IPS-NIHi7 (cell line): ENCODE data around the gene TTC24.

Experiments used
- DNase-seq: peaks from one replicate; pipeline ENCODE4 v3.0.0; 2012; ENCODE audit warnings: mixed read lengths; ENCODE audit errors: extremely low spot score

The TTC24 gene

DNA sequence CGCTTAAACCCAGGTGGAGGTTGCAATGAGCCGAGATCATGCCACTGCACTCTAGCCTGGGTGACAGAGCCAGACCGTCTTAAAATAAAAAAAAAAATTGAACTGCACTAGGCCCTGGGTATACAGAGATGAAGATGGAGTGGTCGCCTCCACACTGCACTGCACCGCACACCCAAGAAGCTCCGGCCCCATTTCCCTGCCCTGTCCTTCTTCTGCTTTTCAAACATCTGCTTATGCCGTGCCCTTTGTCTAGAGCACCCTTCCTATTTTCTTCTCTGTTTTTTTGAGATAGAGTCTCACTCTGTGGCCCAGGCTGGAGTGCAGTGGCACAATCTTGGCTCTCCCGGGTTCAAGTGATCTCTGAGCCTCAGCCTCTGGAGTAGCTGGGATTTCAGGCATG is 24.6 kb upstream of the TTC24 start:
- no peak for DNase-seq

DNA sequence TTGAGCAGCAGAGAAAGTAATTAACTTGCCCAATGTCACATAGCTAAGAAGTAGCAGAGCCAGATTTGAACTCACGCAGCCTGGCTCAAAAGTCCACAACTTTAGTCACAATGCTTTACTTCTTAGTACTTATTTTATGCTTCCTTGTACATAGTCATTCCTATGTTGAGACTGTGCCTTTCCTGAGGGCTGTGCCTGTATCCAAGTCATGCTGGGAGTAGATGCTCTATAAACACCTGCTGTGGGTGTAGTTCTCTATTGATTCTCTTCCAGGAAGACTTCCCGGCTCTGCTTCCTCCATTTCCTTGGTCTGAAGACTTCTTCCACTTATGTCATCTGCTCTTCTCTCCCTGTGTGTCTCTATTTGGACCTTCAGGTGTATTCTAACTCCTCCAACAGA is 23.8 kb upstream of the TTC24 start:
- DNase-seq, result no peak

DNA sequence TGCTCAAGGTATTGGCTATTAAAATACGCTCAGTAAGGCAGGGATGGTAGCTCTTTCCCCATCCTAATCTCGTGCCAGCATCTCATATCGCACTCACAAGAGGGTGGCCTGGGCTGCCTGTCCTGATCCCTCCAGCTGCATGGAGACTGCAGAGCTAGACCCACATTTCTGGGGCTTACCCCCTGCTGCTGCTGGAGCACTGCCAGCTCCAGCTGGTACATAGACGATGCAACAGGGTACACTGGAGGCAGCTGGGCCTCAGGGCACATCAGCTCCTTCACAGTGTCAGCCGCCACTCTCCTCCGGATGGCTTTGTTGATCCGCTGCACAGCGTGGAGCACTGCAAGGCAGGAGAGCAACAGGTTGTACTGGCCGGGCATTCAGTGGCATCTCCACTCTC is 23.2 kb upstream of the TTC24 start:
- no peak for DNase-seq

DNA sequence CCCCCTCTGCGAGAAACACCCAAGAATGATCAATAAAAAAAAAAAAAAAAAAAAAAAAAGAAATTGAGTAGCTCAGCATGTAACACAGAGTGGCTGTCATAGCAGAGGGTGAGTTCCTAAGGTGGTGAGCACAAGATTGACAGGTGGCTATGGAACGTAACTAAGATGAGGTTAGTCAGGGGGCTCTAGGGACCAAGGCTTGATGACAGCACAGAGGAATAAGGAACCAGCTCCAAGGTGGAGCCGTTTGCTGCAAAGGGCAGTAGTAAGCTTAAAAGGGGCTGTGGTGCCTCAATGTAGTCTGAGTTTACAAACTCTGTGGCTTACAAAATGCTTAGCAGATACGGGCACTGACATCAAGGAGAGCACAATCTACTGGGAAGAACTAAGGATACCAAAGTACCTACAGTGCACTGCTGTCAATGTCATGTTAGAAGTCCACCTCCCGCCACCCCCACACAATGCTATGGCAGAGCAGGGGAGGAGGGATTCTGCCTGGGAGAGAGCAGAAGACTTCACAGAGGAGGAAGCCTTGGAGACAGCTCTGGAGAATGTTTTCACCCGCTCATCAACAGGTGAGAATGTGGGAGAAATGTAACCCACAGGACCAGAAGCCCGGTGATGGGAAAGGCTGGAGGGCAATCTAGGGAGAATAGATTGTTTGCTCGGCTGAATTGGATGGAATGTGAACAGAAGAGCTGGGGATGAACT is 20.3 kb upstream of the TTC24 start:
- DNase-seq, result no peak

GRCh38 chr1:156559797-156560385 is 19.6 kb upstream of the TTC24 start:
- no peak for DNase-seq

DNA sequence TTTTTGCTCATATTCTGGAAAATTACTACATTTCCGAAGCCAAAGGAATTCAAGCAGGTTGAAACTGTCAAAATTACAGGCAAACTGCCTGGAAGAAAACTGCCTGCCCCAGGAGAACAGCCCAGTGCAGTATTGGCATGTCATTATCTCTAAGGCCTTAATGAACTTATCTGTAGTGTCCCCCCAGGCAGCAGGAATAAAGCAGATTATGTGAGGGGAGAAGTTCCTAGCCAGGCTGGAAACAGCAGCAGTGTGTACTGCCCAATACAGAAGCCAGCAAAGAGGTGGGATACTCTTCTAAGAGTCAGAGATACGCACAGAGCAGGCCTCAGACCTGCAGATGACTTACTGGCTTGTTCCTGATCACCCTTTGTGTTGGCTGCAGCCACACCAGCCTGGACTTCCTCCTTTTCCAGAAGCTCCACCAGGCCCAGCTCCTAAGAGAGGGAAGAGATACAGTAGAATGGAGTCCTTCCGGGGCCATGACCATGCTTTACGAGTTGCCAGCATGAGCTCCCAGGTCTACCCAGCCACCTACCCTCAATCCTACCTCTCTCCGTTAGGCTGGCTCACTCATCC is 18.8 kb upstream of the TTC24 start:
- no peak for DNase-seq

GRCh38 chr1:156565519-156565918 is 14.0 kb upstream of the TTC24 start:
- no peak for DNase-seq

GRCh38 chr1:156566436-156566835 is 13.1 kb upstream of the TTC24 start:
- DNase-seq, result no peak

DNA sequence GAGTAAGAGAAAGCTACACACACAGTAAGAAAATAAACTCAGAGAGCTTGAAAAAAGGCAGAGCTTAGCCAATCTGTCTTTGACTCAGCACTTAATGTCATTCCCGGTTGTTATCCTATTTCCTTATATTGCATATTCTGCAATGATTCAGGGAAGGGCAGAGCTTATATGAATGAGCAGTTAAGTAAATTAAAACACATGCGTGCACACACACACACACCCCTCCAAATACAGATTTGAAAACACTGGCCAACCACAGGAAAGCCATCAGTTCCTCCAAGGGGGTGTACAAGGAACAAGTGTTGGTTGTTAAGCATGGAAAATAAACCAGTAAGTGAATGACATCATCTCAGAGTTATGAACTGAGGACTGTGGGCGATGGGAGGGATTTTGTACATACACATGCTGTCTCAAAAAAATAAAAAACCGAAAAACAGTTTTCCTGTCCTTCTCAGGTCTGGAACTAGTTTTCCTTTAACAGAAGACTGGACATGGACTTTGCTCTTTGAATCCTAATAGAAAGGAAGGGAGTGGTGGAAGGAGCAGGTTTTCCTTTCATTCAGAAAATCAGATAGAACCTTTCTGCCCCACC is 8.2 kb upstream of the TTC24 start:
- DNase-seq, result no peak

DNA sequence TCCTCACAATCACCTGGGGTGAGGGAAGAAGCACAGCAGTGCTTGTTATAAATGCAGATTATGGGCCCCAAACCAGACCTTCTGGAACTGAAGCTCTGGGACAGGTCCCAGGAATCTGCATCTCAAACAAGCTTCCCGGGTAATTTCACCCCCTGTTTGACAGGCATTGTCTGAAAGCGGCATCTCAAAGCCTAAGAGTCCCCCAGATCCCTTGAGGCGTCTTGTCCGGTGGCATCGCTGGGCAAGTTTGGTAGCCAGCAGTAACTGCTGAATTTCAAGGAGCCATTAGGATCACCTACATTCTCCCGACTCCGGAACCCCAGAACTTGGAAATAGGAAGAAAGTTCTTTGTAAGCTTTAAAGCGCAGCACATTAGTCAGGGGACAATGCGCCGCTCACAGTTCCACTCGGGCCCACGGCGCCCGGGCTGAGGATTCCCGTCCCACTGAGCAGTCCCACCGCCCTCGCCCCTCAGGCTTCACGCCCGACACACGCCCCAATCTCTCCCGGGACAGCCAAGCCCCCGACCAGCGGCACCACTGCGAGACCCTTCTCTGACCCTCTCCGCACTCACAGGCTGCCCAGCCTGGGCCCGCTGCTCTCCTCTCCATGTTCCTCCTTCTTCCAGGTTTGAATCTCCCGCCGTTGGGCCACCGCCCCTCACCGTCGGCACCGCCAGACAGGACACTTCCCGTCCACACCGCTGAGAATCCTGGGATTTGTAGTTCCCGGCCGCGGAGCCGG is 7.4 kb upstream of the TTC24 start, which contains the start of gene IQGAP3:
IQGAP3 (minus strand) TSS at position 647 of the 744 bp plus-strand sequence; CDS start at position 611, 36 bp downstream.
- DNase-seq, result peak; percentile 96

GRCh38 chr1:156572663-156573018 is 6.9 kb upstream of the TTC24 start:
- DNase-seq, result no peak

DNA sequence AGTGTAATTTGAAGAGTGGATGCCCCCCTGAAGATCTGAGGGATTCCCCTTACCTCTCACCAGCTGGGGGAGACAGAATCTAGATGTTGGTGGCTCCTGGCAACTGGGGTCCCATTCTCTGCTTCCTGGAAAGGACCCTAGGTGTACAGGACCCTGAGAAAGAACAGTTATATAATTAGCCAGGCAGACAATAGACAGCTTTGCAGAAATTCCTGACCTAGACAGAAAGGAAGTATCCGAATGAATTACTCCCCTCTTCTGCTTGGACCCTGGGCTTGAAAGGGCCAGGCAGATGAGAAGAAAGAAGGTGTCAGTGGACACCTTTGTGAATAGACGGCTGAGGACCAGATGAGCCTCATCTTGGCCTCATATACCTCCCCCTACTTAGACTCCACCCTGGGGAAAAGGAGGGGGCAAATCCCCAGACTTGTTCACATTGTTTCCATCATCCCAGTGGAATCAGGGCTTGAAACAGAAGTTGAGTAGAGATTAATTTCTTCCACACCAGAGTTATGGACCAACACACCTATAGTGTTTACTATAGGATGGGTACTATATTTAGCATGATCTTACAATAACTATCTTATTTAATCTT is 5.4 kb upstream of the TTC24 start:
- DNase-seq, result no peak

- DNase-seq, result no peak
These were observed 2.0 kb upstream of the TTC24 start for GRCh38 chr1:156577550-156577949.

- no peak for DNase-seq
These were observed 1.5 kb upstream of the TTC24 start for GRCh38 chr1:156578055-156578454.

DNA sequence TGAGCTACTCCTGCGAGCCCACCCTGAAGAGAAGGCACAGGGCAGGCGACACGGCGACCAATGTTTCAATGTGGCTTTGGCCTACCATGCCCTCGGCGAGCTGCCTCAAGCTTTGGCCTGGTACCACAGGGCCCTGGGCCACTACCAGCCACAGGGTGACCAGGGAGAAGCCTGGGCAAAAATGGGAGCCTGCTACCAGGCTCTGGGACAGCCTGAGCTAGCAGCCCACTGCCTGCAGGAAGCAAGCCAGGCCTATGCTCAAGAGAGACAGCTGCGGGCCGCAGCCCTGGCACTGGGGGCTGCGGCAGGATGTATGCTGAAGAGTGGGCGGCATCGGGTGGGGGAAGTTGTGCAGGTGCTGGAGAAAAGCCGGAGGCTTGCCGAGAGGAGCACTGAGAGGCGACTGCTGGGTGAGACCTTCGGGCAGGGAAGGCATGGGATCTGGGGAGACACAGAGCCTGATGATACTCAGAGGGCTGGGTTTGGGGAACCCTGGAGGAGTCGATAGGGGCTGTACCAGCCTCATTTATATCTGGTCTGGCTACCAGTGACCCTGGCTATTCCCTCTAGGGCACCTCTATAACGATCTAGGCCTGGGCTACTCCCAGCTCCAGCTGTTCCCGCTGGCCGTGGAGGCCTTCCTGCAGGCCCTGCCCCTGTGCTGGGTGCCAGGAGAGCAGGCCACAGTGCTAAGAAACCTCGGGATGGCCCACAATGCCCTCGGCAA is 2.3 kb downstream of the TTC24 start:
- DNase-seq, result no peak

DNA sequence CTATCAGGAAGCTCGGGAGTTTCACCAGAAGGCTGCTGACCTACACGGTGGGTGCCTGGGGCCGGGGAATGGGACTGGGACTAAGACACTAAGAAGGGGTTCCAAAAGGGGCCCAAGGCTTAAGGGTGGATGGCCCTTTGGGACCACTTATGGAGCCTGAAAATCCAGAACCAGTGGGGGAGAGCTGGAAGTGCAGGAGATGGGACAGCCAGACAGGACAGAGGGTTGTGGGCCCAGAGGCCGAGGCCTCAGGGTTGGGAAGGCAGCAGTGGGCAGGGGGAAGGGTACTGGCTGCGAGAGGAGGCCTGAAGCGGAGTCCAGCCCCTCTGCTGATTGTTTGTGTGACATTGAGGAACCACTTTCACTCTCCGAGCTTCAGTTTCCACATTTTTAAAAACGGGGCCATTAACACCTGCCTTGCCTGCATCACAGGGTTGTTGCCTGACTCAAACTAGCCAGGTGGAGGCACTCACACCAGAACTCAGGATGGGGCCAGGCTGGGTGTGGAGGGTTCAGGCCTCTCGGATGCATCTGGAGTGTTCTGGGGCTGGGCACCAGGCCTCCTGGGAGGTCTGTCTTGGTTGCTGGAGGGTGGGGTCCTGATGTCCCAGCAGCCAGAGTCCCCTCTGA is 3.0 kb downstream of the TTC24 start:
- no peak for DNase-seq

DNA sequence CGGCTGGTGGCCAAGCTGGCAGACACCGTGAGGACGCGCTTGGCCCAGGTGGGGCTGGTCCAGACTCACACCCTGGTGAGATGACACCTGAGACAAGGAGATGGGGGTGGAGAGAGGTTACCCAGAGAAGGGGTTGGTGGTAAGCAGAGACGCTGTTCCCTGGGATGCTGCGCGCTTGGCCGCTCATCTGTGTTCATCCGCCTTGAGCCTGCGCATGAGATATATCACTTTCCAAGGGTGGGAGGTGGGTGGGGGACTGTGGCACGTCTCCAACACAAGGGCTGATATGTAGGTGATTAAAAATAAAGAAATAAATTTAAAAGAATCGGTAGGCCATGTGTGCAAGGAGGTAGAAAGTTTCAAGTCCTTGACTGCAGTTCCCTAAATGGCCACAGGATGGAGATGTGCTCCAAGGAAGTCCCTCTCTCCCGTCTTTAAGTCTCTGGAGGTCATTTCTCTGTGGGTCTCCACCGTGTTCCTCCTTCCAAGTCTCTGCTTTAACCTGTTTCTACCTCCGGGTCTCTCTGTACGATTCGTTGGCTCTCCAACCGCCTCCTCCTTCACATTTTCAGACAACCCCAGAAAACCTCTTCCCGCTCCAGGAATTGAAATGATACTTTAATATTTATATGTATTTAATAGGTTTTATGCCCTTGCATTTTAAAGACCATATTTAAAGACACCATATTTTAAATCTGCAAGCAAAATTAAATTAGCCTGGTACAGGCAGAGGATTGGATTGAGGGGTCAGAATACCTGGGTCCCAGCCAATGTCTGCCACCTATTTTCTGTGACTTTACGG is 4.5 kb downstream of the TTC24 start:
- peak; percentile 88 for DNase-seq

GRCh38 chr1:156584813-156585212 is 5.3 kb downstream of the TTC24 start:
- peak; percentile 81 for DNase-seq

DNA sequence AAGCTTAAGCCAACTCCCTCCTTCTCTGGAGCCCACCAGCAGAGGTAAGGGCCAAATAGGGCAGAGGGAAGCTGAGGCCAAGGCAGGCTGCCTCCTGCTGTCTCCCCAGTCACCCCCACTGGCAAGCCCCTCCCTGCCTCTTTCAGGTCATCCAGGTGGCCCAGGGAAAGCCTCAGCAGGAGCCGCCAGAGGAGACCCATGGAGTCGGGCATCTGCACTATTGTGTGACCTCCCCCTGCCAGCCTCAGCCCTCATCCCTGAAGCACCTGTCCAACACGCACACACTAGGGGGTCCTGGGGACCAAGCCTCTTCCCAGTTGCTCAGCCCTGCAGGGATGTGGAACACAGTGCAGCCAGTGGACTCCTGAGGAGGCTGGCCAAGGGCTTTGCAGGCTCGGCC is 6.8 kb downstream of the TTC24 start:
- no peak for DNase-seq
